ENCODE data around the gene NUP93.
"Not testable (repeated sequence)": the region's sequence is repeated elsewhere in the genome, so short reads cannot be mapped to it uniquely, and the experiment has no call there.

Gene NUP93

DNA sequence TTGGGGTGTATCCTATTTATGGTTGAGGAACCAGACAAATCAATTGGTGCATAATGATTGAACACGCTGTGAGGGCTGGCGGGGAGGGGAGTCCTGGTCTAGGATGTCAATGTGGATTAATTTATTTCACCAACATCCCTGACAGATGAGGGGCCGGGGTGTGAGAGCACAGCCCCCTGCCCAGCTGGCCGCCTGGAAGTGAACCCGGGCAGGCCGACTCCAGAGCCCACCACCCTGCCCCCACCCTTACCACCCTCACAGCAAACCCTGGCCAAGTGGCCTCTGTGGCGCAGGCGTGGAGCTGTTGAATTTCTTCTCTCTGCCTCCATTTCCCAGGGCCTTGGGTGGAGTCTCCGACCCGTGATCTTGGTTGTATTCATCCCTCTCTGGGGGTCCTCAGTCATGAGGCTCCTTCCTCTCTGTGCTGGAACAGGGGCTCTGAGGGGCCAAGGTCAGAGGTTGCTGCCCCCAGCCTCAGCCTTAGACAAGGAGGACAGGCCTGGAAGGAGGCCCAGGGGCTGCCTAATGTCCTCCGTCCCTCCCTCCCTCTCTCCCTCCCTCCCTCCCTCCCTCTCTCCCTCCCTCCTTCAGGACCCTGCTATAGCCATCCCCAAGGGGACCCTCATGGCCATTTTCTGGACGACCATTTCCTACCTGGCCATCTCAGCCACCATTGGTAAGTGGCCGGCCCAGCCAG lies 147.7 kb downstream of the NUP93 start:
- no peak for DNase-seq

DNA sequence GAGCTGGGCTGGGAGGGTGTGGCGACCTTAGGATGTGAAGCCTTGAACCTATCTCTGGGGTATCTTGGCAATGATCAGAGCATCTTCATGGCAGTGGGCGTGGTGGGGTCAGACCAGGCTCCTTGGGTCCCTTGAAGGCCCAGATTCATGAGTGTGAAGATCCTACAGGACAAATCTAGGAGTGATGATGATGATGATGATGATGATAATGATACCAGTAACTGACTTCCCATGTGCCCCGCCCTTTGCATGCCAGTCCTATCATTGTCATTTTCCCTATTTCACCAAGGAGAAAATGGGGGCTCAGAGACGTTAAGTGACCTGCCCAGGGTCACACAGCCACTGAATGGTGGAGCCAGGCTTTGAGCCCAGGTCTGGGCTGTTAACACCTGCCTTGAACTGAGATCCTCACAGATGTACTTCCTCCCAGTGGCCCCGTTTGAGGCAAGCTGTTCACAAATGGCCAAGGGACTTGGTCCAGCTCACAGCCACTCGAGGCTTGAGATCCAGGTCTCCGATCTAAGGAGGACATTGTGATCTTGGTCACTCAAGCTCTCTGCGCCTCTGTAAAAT lies 148.4 kb downstream of the NUP93 start:
- no peak for DNase-seq

DNA sequence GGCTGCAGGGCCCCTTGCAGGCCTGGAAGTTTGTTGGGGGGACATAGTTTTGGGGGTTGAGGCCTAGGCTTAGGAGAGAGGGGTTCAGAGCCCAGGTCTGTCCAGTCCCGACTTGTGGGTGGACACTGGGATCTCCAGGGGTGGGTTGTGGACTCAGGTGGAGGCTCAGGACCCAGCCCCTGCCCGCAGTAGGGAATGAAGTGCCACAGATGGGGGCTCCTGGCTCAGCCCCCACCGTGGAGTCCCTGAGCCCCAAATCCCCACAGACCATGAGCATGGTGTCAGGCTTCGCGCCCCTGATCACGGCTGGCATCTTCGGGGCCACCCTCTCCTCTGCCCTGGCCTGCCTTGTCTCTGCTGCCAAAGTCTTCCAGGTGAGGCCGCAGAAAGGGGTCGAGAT lies 149.3 kb downstream of the NUP93 start:
- no peak for DNase-seq

DNA sequence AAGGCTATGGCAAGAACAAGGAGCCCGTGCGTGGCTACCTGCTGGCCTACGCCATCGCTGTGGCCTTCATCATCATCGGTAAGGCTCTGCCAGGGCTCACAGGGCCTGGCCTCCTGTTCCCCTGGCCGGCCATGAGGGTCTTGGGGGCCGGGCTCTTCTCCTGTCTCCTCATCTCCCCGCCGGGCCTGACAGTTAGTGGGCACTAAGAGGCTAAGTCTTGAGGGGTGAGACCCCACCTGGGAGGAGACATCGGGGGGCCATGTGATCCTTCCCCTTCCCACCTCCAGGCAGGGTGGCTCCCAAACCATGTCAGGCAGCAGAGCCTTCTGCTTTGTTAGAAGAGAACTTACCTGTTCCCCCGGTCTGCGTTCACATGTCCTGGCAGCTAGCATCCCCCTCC lies 150.2 kb downstream of the NUP93 start:
- DNase-seq, result no peak

DNA sequence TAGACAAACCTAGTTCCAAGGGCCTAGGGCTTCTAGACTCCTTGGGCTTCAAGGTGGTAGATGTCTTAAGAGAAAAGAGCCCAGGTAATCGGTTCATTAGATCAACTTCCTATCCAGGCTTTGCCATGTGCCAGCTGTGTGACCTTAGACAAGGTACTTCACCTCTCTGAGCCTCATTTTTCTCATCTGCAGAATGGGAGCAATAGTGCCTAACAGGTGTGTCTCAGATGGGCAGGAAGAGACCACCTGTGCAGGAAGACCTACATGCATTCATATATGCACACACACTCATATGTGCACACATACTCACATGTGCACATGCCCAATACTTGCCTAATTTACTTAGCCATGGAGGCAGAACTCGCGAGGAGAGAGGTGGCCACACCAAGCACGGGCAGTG lies 150.8 kb downstream of the NUP93 start:
- DNase-seq, result no peak

GRCh38 chr16:56882077-56882800 lies 152.3 kb downstream of the NUP93 start:
- no peak for DNase-seq

DNA sequence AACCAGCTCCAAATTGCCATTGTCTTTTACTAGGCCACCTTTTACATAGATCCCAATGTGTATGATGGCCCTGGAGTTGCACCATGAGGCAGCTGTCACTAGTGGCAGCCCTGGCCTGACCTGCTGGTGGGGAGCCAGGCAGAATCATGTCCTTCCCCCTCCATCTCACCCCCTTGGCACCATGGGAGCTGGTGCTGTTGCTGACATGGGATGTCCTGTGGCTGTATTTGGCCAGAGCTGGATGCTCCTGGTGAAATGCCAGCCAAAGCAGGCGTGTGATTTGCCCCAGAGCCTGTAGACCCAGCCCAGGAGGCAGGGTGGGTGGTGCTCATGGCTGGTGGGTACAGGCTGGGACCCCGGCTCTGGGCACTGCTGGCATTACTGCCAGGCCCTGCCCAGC lies 153.7 kb downstream of the NUP93 start:
- DNase-seq, result no peak

DNA sequence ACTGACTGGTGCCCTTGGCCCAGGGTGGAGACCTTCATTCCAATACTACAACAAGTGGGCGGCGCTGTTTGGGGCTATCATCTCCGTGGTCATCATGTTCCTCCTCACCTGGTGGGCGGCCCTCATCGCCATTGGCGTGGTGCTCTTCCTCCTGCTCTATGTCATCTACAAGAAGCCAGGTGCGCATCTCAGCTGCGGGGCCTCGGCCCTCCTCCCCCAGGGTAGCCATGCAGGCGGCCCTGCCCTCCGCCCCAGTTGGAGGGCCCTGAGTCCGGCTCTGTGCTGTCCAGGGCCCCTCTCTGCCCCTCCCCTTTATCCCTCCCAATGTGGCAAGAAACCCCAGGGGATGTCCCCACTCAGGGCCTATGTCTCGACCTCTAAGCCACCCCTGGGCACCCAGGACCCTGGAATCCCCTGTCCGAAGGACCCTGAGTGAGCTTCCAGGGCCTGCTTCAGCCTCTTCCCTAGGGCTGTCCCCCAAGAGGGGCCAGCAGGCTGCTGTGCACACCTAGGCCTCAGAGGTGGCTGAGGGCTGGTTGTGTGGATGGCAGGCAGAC lies 154.2 kb downstream of the NUP93 start:
- no peak for DNase-seq

GRCh38 chr16:56884929-56885328 lies 155.0 kb downstream of the NUP93 start:
- not testable (repeated sequence) for DNase-seq

GRCh38 chr16:56885446-56886162 lies 155.7 kb downstream of the NUP93 start:
- no peak for DNase-seq

GRCh38 chr16:56886296-56886695 lies 156.4 kb downstream of the NUP93 start:
- no peak for DNase-seq

- DNase-seq, result no peak
Measured at GRCh38 chr16:56886826-56887225, 156.9 kb downstream of the NUP93 start.

DNA sequence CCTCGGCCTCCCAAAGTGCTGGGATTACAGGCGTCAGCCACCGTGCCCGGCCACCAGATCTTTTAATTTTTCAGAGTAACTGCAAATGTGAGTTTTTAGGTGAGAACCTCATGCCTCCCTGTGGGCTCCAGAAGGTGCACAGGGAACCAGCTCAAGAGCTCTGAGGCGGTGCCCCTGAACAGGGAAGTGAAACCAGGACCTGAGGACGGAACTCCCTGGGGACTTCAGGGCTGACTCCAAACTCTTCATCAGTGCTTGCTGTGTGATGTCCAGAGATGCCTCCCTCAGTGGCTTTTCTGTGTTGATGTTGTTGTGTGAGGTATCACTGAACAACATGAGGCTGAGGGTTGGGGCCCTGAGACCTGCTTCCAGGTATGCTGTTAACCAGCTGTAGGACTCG lies 158.9 kb downstream of the NUP93 start:
- DNase-seq, result no peak

- DNase-seq, result no peak
Measured at GRCh38 chr16:56889206-56889605, 159.3 kb downstream of the NUP93 start.

DNA sequence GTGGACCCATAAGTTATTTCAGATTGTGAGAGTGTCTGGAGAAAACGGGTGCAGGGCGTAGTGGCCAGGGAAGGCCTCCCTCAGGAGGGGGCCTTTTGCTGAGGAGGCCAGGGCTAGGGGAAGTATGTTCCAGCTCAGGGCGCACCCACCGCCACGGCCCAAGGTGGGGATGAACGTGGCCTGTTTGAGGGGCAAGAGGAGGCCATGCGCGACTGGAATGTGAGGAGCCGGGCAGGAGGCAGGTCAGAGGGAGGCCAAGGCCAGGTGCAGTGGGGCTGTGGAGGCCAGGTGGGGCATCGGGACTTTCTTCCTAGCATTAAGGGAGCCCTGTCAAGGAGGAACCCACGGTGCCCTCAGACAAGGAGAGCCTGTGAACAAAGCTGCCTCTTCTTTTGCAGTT lies 161.8 kb downstream of the NUP93 start:
- DNase-seq, result no peak

DNA sequence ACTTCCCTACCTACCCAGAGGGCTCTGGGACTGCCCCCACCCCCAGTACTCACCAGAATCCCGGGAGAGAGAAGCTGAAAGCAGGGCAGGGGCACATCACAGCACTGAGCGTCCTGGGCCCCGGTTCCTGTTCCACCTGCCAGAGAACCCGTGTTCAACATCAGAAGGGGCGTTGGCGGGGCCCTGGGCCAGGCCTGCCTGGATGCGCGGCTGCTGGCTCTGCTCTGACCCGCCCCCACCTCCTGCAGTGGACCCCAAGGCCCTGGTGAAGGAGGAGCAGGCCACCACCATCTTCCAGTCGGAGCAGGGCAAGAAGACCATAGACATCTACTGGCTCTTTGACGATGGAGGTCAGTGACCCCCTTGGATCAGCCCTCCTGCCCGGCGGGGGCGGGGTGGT lies 162.8 kb downstream of the NUP93 start:
- DNase-seq, result no peak

DNA sequence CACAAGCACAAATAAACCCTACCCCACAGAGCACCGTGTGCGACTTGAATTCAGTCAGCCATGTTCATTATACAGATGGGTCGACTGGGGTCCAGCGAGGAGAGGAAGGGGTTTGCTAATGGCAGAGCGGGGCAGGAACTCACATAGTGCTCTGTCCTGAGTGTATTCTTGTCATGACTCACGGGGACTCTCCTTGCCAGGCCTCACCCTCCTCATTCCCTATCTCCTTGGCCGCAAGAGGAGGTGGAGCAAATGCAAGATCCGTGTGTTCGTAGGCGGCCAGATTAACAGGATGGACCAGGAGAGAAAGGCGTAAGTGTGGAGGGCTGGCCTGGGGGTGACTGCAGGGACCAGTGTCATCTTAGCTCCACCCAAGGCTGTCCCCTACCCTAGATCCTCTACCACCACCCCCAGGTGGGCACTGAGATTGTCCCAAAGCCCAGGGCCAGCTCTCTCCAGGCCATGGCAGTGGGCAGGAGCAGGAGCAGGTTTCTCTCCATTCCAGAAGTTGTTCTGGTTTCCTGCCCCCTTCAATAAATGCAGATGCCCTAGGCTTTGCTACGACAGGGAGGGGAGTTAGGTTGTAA lies 164.5 kb downstream of the NUP93 start:
- DNase-seq, result no peak

GRCh38 chr16:56895813-56896212 lies 165.9 kb downstream of the NUP93 start:
- DNase-seq, result no peak

DNA sequence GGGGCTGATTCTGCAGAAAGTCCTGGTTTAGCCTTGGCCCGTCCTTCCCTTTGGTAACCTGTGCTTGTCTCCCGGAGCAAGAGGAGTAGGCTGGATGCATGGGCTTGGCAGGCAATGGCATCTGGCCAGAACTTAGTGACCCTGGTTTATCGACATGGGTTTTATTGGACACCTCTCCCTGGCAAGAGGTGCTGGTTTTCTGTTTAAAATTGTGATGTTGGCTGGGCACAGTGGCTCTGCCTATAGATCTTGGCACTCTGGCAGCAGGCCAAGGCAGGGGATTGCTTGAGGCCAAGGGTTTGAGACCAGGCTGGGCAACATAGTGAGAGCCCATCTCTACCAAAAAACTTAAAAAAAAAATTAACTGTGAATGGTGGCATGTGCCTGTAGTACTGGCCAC lies 166.3 kb downstream of the NUP93 start:
- no peak for DNase-seq

DNA sequence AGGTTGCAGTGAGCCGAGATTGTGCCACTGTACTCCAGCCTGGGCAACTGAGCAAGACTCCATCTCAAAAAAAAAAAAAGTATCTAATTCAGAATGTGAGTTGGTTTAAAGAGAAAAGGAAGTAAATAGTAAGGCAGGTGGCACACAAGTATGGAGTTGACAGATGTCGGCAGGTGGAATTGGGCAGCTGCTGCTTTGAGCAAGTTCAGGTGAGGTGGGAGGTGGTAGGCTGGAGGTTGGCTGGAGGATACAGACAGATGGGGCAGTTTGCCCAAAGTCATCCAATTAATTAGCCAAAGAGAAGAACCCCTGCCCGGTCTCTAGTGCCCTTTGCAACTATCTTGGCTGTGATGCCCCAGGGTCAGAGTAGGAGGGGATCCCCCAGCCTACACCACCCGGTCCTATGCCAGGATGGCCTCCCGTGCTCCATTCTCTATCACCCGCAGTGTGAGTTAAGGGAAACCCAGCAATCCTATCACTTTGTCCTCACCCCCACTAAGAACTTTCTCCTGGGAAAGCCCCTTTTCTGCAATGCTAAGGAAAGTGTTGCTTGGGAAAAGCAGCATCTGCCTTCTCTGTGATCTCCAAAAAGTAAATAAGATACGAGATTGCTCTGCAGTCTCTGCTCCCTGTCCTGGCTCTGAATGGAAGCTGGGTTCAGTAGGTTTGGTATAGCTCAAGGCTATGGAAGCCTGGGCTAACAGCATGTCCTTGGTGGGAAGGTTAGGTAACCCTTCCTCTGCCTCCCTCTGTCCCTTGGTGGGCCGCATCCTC lies 167.3 kb downstream of the NUP93 start:
- no peak for DNase-seq

DNA sequence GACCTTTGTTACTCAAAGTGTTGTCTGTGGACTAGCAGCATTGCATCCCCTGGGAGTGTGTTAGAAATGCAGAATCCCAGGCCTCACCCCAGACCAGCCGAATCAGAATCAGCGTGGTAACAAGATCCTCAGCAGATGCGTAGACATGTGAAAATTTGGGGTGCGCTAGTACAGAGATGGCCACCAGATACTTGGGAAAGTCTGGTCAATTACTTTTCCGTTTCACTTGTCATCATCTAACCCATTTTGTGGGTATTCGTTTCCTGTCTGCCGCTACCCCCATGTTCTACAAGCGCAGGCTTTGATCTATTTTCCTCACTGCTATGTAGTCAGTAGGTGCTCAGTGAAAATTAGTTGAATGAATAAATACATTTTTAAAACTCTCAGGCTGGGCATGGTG lies 168.9 kb downstream of the NUP93 start:
- no peak for DNase-seq

All from fibroblast of skin of right quadriceps (primary cell).